Epithelial cell of umbilical artery (primary cell): ENCODE results near the gene CDC123. TPM values are rescaled to one million over a fixed set of nuclear protein-coding genes. Genes with fewer than 3 reads are reported as not detected.

Source experiments
- total RNA-seq: library from RNA; depleted of rRNA; stranded (reverse); fragments of >200 nt; gene quantifications from 2 replicates; pipeline ENCODE4 v1.2.3, GENCODE V29; 2014

CDC123 gene, protein sequence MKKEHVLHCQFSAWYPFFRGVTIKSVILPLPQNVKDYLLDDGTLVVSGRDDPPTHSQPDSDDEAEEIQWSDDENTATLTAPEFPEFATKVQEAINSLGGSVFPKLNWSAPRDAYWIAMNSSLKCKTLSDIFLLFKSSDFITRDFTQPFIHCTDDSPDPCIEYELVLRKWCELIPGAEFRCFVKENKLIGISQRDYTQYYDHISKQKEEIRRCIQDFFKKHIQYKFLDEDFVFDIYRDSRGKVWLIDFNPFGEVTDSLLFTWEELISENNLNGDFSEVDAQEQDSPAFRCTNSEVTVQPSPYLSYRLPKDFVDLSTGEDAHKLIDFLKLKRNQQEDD
- 197 and 203 TPM in 2 replicates for total RNA-seq

DNA sequence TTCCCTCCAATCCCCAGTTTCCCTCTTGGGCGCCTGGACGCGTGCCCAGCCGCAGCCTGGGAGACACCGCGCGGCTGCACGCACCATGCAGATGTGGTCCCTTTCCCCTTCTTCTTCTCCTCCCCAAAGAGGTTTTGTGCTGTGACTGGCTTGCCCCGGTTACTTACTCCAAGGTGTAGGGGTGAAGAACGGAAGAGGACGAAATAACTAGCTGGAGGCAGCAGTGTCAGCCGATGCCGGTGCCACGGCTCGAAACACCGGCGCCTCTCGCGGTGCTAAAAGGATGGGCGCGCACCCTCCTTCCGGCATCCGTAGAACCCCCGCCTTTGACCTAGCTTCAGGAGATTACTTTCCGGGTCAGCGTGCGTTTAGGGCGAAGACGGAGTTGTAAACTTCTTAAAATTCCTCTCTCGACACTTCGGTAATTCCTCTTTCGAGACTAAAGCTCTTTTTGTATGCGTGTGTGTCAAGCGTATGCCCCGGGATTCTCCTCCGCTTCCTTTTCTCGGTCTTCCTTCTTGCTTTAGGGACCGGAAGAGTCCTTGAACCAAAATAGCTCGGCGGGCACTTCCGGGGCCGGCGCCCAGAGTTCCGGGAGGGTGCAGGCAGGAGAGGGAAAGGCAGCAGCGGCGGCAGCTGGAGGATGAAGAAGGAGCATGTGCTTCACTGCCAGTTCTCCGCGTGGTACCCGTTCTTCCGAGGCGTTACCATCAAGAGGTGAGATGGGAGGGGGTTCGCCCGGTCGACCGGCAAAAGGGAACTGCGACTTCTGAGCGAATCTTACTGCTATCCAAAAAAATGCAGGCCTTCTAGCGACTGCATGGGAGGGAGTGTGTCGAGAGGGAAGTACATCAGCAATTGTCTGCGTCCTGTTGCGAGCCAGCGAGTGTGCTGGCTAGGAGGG is at the start of gene CDC123, which contains the start of gene NUDT5:
Gene CDC123, plus strand, starts transcription at position 586 of the 904 bp plus-strand sequence. Its CDS starts 58 bp downstream, at position 644.
Gene NUDT5, minus strand, starts transcription at position 289 of the 904 bp plus-strand sequence. CDS start 9,600 bp downstream, outside the sequence.

Other genes with a start within 250 kb of the CDC123 start
- 17.2 and 20.2 TPM in 2 replicates for gene UPF2, start 153.4 kb upstream of the CDC123 start, total RNA-seq
- gene DHTKD1, start 127.2 kb upstream of the CDC123 start, total RNA-seq, result 25.3 and 36.3 TPM in 2 replicates
- 3.2 and 13.7 TPM in 2 replicates for gene SEC61A2, start 66.5 kb upstream of the CDC123 start, total RNA-seq
- gene NUDT5, start 297 bp upstream of the CDC123 start, total RNA-seq, result 101 and 134 TPM in 2 replicates
- 0.32 and 0.76 TPM in 2 replicates for gene CAMK1D, start 153.4 kb downstream of the CDC123 start, total RNA-seq